Stimulated activated effector memory CD8-positive, alpha-beta T cell treated with anti-CD3 and anti-CD28 coated beads, Interleukin-12 subunit alpha, Interleukin-12 subunit beta, amount 100 ng/mL, for 72 hours (primary cell): ENCODE results near the gene TDRD10.

ENCODE experiments used
- ATAC-seq: fragments of 150-1000 bp; cut with Tn5 transposase; 2 replicates; pipeline ENCODE4 v1.10.0; 2021
- DNase-seq, 2 donors: peaks; one replicate each; pipeline ENCODE4 v3.0.0; 2021 to 2022; ENCODE audit warnings: low spot score in 2 of 2
- H3K27ac Mint-ChIP-seq: one replicate; pipeline ENCODE4 v1.8.0; 2022; ENCODE audit warnings: mild to moderate bottlenecking, mixed read lengths
- H3K36me3 Mint-ChIP-seq: one replicate; pipeline ENCODE4 v1.8.0; 2022; ENCODE audit warnings: mild to moderate bottlenecking, mixed read lengths
- H3K4me1 Mint-ChIP-seq: one replicate; pipeline ENCODE4 v1.8.0; 2022; ENCODE audit warnings: mixed read lengths
- H3K4me3 Mint-ChIP-seq: one replicate; pipeline ENCODE4 v1.8.0; 2022; ENCODE audit warnings: mild to moderate bottlenecking, mixed read lengths
- H3K9me3 Mint-ChIP-seq: one replicate; pipeline ENCODE4 v1.8.0; 2022; ENCODE audit warnings: mixed read lengths

The TDRD10 gene, protein sequence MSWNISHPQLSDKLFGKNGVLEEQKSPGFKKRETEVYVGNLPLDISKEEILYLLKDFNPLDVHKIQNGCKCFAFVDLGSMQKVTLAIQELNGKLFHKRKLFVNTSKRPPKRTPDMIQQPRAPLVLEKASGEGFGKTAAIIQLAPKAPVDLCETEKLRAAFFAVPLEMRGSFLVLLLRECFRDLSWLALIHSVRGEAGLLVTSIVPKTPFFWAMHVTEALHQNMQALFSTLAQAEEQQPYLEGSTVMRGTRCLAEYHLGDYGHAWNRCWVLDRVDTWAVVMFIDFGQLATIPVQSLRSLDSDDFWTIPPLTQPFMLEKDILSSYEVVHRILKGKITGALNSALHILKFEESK

GRCh38 chr1:154502066-154502743 is at the start of gene TDRD10, which contains the start of gene SHE:
TDRD10 (plus strand) TSS chr1:154502219; CDS start chr1:154506904, 4,685 bp downstream.
SHE (minus strand) TSS chr1:154502412; CDS start chr1:154502026, 386 bp downstream.
- Mint-ChIP-seq H3K9me3 (no peaks in the 10 kb centered on the region), H3K36me3 (no peaks in the 10 kb centered on the region), H3K4me1 (peaks cover 25% of the 10 kb centered on the region), H3K27ac (no peak within 1 kb of the TSS), H3K4me3 (peak within 1 kb of the TSS; percentile 32)
- DNase-seq (no peak), ATAC-seq (peak; percentile 27)

DNA sequence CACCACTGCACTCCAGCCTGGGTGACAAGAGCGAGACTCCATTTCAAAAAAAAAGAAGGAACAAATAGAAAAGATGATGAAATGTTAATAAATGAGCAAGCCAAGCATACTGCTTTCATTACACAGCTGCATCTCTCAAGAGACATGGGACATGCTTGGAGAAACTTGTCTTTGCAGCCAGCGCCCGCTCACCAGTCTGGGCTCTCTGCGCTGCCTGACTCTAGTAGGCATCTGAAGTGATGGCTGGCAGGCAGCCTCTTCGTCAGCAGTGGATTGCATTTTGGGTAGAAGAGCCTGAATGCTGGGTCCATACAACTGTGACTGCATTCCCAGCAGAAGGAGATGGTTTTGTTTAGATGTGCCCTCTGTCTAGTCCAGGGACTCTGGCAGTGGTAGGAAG is 48.9 kb upstream of the TDRD10 start:
- ATAC-seq (no peak), DNase-seq (no peak)
- Mint-ChIP-seq H3K27ac (no peak overlapping the region), H3K4me3 (no peak overlapping the region), H3K9me3 (no peaks in the 10 kb centered on the region), H3K4me1 (peaks cover 22% of the 10 kb centered on the region), H3K36me3 (peaks cover 19% of the 10 kb centered on the region)

GRCh38 chr1:154453574-154454352 is 48.3 kb upstream of the TDRD10 start:
- H3K4me3 Mint-ChIP-seq: no peak overlapping the region
- peak; percentile 34 for ATAC-seq
- no peak for DNase-seq
- no peaks in the 10 kb centered on the region for H3K9me3 Mint-ChIP-seq
- peaks cover 22% of the 10 kb centered on the region for H3K4me1 Mint-ChIP-seq
- H3K27ac Mint-ChIP-seq: no peak overlapping the region
- peaks cover 19% of the 10 kb centered on the region for H3K36me3 Mint-ChIP-seq

- H3K4me1 Mint-ChIP-seq: peaks cover 22% of the 10 kb centered on the region
- peaks cover 19% of the 10 kb centered on the region for H3K36me3 Mint-ChIP-seq
- ATAC-seq (peak; percentile 31), DNase-seq (no peak)
- no peak overlapping the region for H3K27ac Mint-ChIP-seq
- no peaks in the 10 kb centered on the region for H3K9me3 Mint-ChIP-seq
- H3K4me3 Mint-ChIP-seq: no peak overlapping the region
Observed at GRCh38 chr1:154454386-154455120, 47.5 kb upstream of the TDRD10 start.

DNA sequence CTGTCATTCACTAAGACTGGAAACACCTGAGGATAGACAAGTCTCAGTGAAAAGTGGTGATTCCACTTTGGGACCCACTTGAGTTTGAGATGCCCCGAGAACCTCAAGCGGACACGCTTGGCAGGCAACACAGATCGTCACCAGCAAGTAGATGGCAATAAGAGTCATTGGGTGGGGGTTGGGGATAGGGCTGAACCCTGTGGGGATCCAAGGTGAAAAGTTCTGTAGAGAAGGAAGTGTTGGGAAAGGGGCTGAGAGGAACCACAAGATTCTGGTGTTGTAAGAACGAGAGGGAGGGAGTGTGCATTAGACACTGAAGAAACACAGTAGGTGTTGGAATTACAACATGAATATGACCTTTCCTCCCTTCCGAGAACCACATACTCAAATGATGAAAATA is 45.4 kb upstream of the TDRD10 start:
- ATAC-seq (no peak), DNase-seq (no peak)
- Mint-ChIP-seq H3K27ac (no peak overlapping the region), H3K36me3 (peaks cover 19% of the 10 kb centered on the region), H3K4me1 (peaks cover 22% of the 10 kb centered on the region), H3K4me3 (no peak overlapping the region), H3K9me3 (no peaks in the 10 kb centered on the region)

DNA sequence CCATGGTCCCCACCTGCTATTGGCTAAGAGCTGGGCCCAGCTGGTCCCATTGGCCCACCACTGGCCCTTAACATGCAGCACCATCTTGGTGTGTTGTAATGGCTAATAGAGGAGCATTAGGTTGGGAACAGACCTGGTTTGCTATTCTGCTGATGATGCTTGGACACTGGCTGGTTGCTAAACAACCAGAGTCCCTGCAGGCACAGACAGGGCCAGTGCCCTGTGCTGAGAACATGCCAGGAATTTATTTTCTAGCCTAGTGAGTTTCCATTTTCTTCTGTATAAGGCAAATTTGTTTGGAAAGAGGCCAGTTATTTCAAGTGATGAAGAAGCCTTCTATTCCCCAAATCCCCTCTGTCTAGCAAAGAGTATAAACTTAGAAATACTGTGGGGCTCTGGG is 42.9 kb upstream of the TDRD10 start:
- Mint-ChIP-seq H3K27ac (no peak overlapping the region), H3K36me3 (peaks cover 26% of the 10 kb centered on the region), H3K4me3 (no peak overlapping the region), H3K4me1 (peaks cover 21% of the 10 kb centered on the region), H3K9me3 (no peaks in the 10 kb centered on the region)
- DNase-seq (no peak), ATAC-seq (no peak)

DNA sequence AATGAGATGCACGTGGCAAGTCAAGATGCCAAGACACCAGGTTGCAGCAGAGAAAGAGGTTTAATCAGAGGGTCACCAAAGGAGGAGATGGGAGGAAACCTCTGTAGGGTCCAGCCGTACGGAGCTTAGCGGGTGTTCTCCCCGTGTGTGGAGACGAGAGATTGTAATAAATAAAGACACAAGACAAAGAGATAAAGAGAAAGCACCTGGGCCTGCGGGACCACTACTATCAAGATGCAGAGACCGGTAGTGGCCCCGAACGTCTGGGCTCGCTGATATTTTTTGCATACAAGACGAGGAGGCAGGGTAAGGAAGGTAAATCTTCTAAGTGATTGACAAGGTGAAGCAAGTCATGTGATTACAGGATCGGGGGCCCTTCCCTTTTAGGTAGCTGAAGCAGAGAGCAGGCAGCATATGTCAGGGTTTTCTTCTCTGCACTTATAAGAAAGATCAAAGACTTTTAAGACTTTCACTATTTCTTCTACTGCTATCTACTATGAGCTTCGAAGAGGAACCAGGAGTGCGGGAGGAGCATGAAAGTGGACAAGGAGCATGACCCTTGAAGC is 41.2 kb upstream of the TDRD10 start:
- Mint-ChIP-seq H3K4me1 (peaks cover 27% of the 10 kb centered on the region), H3K4me3 (no peak overlapping the region), H3K9me3 (no peaks in the 10 kb centered on the region), H3K36me3 (peaks cover 15% of the 10 kb centered on the region), H3K27ac (no peak overlapping the region)
- DNase-seq (no peak), ATAC-seq (no peak)

DNA sequence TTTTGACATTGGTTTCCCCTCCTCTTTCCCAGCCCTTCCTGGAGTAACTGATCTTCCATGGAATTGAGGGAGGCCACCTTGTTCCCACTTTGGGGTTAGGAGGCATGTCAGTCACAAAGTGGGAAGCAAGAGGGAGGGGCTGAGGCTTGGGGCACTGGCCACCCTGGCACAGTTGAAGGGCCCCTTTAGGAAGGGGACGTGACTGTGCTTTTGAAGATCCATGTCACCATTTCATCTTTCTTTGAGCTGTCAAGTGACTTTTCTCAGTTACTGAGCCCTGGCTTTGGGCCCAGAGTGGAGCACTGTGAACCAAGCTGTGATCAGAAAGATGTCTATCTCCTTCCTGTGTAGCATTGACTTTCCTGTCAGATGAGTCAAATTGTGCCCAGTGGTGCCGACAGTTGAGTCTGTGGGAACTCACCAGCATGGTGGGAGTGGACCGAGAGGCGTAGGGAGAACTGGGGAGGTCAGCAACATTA is 38.5 kb upstream of the TDRD10 start:
- H3K4me1 Mint-ChIP-seq: peaks cover 55% of the 10 kb centered on the region
- DNase-seq (peak; percentile 31 to 78), ATAC-seq (peak; percentile 95)
- no peaks in the 10 kb centered on the region for H3K9me3 Mint-ChIP-seq
- H3K27ac Mint-ChIP-seq: peak overlapping the region; percentile 86
- peaks cover 7% of the 10 kb centered on the region for H3K36me3 Mint-ChIP-seq
- H3K4me3 Mint-ChIP-seq: peak overlapping the region; percentile 49

GRCh38 chr1:154465621-154466195 is 36.3 kb upstream of the TDRD10 start:
- ATAC-seq (no peak), DNase-seq (no peak)
- peaks cover 60% of the 10 kb centered on the region for H3K4me1 Mint-ChIP-seq
- no peaks in the 10 kb centered on the region for H3K9me3 Mint-ChIP-seq
- peak overlapping the region; percentile 73 for H3K27ac Mint-ChIP-seq
- H3K36me3 Mint-ChIP-seq: peaks cover 7% of the 10 kb centered on the region
- H3K4me3 Mint-ChIP-seq: peak overlapping the region; percentile 21

DNA sequence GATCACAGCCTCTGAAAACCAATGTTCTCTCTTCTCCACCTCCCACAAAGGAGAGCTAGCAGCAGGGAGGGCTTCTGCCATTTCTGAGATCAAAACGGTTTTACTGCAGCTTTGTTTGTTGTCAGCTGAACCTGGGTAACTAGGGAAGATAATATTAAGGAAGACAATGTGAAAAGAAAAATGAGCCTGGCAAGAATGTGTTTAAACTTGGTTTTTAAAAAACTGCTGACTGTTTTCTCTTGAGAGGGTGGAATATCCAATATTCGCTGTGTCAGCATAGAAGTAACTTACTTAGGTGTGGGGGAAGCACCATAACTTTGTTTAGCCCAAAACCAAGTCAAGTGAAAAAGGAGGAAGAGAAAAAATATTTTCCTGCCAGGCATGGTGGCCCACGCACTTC is 35.8 kb upstream of the TDRD10 start:
- ATAC-seq (no peak), DNase-seq (no peak)
- H3K9me3 Mint-ChIP-seq: no peaks in the 10 kb centered on the region
- H3K36me3 Mint-ChIP-seq: peaks cover 7% of the 10 kb centered on the region
- peak overlapping the region; percentile 73 for H3K27ac Mint-ChIP-seq
- peak overlapping the region; percentile 21 for H3K4me3 Mint-ChIP-seq
- H3K4me1 Mint-ChIP-seq: peaks cover 60% of the 10 kb centered on the region

- peaks cover 60% of the 10 kb centered on the region for H3K4me1 Mint-ChIP-seq
- no peak for DNase-seq
- H3K4me3 Mint-ChIP-seq: peak overlapping the region; percentile 21
- no peaks in the 10 kb centered on the region for H3K9me3 Mint-ChIP-seq
- peaks cover 7% of the 10 kb centered on the region for H3K36me3 Mint-ChIP-seq
- peak overlapping the region; percentile 70 for H3K27ac Mint-ChIP-seq
- no peak for ATAC-seq
Observed at GRCh38 chr1:154466921-154467417, 35.0 kb upstream of the TDRD10 start.

DNA sequence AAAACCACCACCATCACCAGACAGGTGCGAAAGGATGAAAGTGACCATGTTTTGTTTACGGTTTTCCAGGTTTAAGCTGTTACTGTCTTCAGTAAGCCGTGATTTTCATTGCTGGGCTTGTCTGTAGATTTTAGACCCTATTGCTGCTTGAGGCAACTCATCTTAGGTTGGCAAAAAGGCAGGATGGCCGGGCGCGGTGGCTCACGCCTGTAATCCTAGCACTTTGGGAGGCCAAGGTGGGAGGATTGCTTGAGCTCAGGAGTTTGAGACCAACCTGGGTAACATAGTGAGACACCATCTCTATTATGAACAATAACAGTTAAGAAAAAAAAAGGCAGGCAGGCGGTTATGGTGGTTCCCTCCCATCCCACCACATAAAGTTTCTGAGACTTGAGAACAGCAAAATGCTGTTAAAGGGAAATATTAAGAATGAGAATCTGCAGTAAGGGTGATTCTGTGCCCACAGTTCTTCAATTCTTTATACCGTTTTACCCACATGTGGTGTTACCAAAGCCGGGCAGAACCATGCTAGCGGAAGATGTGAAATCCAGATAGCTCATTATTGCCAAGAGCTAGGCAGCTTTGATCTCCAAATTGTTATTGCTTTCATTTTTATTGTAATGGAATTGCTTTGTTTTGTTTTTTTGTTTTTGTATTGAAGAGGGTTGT is 34.5 kb upstream of the TDRD10 start:
- Mint-ChIP-seq H3K27ac (peak overlapping the region; percentile 70), H3K36me3 (peaks cover 7% of the 10 kb centered on the region), H3K4me3 (no peak overlapping the region), H3K4me1 (peaks cover 60% of the 10 kb centered on the region), H3K9me3 (no peaks in the 10 kb centered on the region)
- ATAC-seq (peak; percentile 61), DNase-seq (peak in 1 of 2 donors; percentile 58)

GRCh38 chr1:154468535-154469250 is 33.3 kb upstream of the TDRD10 start:
- Mint-ChIP-seq H3K36me3 (peaks cover 4% of the 10 kb centered on the region), H3K4me1 (peaks cover 51% of the 10 kb centered on the region), H3K9me3 (no peaks in the 10 kb centered on the region), H3K27ac (no peak overlapping the region), H3K4me3 (no peak overlapping the region)
- DNase-seq (no peak), ATAC-seq (no peak)
